Esophagus squamous epithelium (tissue), 4 donors: ENCODE results near the gene GLRX5.

Experiments
- POLR2A ChIP-seq, 4 donors: fragments of 450-650 bp; IDR thresholded peaks; one replicate each; pipeline ENCODE4 v1.6.1; 2017; ENCODE audit warnings: antibody characterized with exemption in 4 of 4, mild to moderate bottlenecking in 4 of 4, moderate library complexity in 3 of 4
- TF ChIP-seq, protein P1 (sequence below), 6 experiments: fragments of 450-650 bp in 4 of 6; fragments of 200-600 bp in 2 of 6; sonication (generic) in 2 of 6; IDR thresholded peaks; one replicate each; pipeline ENCODE4 v1.5.1; 2016 to 2019; ENCODE audit warnings: antibody characterized with exemption in 6 of 6, mild to moderate bottlenecking in 4 of 6, moderate library complexity in 4 of 6

DNA sequence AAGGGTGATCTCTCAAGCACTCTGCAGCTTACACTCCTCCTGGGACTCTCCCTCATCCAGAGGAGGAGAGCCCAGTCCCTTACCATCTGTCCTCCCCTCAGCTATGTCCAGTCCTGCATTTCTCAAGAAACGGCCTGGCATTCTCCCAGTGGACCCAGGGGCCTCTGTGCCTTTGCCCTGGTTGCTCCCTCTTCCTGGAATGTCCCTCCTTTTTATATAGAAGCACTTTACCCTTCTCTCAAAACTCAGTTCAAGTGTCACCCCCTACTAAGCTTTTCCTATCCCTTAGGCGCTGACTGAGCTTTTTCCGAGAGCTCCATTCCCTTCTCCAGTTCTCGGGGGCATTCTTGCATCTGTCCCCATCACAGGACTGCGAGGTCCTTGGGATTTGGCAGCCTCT is 8.9 kb upstream of the GLRX5 start:
- TF ChIP-seq, protein P1, sequence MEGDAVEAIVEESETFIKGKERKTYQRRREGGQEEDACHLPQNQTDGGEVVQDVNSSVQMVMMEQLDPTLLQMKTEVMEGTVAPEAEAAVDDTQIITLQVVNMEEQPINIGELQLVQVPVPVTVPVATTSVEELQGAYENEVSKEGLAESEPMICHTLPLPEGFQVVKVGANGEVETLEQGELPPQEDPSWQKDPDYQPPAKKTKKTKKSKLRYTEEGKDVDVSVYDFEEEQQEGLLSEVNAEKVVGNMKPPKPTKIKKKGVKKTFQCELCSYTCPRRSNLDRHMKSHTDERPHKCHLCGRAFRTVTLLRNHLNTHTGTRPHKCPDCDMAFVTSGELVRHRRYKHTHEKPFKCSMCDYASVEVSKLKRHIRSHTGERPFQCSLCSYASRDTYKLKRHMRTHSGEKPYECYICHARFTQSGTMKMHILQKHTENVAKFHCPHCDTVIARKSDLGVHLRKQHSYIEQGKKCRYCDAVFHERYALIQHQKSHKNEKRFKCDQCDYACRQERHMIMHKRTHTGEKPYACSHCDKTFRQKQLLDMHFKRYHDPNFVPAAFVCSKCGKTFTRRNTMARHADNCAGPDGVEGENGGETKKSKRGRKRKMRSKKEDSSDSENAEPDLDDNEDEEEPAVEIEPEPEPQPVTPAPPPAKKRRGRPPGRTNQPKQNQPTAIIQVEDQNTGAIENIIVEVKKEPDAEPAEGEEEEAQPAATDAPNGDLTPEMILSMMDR (IDR thresholded peaks at IDR 0.05): no peak
- no peak for TF ChIP-seq POLR2A (IDR thresholded peaks at IDR 0.05)
